Osteocyte (in vitro differentiated cells): ENCODE data around the gene LRP1B. TPM values are rescaled to one million over a fixed set of nuclear protein-coding genes. Genes with fewer than 3 reads are reported as not detected.

Experiments
- DNase-seq: peaks from one replicate; pipeline ENCODE4 v3.0.0; 2021; ENCODE audit warnings: mixed read lengths; ENCODE audit not compliant: unreplicated experiment; ENCODE audit errors: extremely low spot score
- H3K27ac Mint-ChIP-seq: one replicate; pipeline ENCODE4 v1.8.0; 2021; ENCODE audit warnings: mild to moderate bottlenecking, mixed read lengths; ENCODE audit not compliant: unreplicated experiment
- H3K27me3 Mint-ChIP-seq: one replicate; pipeline ENCODE4 v1.8.0; 2021; ENCODE audit warnings: mixed read lengths; ENCODE audit not compliant: unreplicated experiment
- H3K36me3 Mint-ChIP-seq: one replicate; pipeline ENCODE4 v1.8.0; 2021; ENCODE audit warnings: mixed read lengths; ENCODE audit not compliant: unreplicated experiment
- H3K4me1 Mint-ChIP-seq: one replicate; pipeline ENCODE4 v1.8.0; 2021; ENCODE audit warnings: mixed read lengths; ENCODE audit not compliant: unreplicated experiment
- H3K4me3 Mint-ChIP-seq: one replicate; pipeline ENCODE4 v1.8.0; 2021; ENCODE audit warnings: mild to moderate bottlenecking, moderate library complexity, mixed read lengths; ENCODE audit not compliant: unreplicated experiment
- H3K9me3 Mint-ChIP-seq: one replicate; pipeline ENCODE4 v1.8.0; 2021; ENCODE audit warnings: mixed read lengths; ENCODE audit not compliant: unreplicated experiment
- CTCF ChIP-seq: fragments of 200-600 bp; sonication (generic); IDR thresholded peaks from 2 replicates; pipeline ENCODE4 v1.5.0; 2021; ENCODE audit warnings: antibody characterized with exemption, mild to moderate bottlenecking, moderate library complexity
- total RNA-seq: library from RNA; stranded (reverse); gene quantifications from 2 replicates; pipeline ENCODE4 v1.2.1, GENCODE V29; 2021

Gene LRP1B
- total RNA-seq, 1 donor from 2014 or later = 3.6 TPM

- DNase-seq = no peak
- no peak overlapping the region for H3K27ac Mint-ChIP-seq
- TF ChIP-seq CTCF = no peak
- H3K9me3 Mint-ChIP-seq = no peaks in the 10 kb centered on the region
- peaks cover 1% of the 10 kb centered on the region for H3K36me3 Mint-ChIP-seq
- no peak overlapping the region for H3K4me3 Mint-ChIP-seq
- H3K4me1 Mint-ChIP-seq = peaks cover 4% of the 10 kb centered on the region
- no peaks in the 10 kb centered on the region for H3K27me3 Mint-ChIP-seq
Observed at GRCh38 chr2:140775411-140775810, 1355.4 kb downstream of the LRP1B start.

DNA sequence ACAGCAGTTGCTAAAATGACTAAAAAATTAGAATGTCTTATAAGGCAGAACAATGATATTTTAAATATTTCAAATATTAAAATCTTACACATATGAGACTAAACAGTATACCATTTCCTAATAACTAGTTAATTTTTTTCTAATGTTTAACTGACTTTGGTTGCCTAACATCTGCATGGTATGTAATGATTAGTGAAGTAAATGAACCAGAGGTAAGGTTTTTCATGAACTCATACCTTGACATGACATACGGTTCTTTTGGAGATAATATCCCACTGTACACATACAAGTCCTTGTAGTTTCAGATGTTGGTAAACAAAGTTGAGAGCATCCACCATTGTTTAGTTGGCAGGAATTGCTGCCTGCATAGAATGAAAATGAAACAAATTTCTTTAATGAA is 1360.2 kb downstream of the LRP1B start:
- Mint-ChIP-seq H3K4me1 (no peaks in the 10 kb centered on the region), H3K27ac (no peak overlapping the region)

DNA sequence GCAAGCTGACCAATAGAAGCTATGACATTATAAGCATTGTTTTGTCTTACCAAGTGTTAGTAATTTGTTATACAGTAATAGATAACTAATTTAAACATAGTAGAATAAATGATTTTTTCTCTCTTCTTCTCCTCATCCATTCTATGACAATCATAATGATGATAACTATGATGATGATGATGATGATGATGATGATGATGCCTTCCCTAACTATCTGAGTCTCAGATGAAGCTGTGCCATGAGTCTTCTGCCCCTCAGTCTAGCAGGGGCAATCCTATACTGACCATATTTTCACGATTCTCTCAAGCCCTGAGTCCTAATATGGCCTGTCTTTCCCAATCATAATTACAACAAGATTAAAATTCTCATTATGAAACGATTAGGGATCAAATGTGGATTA is 1369.0 kb downstream of the LRP1B start:
- no peaks in the 10 kb centered on the region for H3K4me1 Mint-ChIP-seq
- TF ChIP-seq CTCF = no peak
- no peaks in the 10 kb centered on the region for H3K27me3 Mint-ChIP-seq
- H3K27ac Mint-ChIP-seq = no peak overlapping the region
- H3K36me3 Mint-ChIP-seq = no peaks in the 10 kb centered on the region
- no peak for DNase-seq
- no peak overlapping the region for H3K4me3 Mint-ChIP-seq
- no peaks in the 10 kb centered on the region for H3K9me3 Mint-ChIP-seq

More for the DNA sequence above, 1360.2 kb downstream of the LRP1B start:
- no peak for TF ChIP-seq CTCF
- no peaks in the 10 kb centered on the region for H3K27me3 Mint-ChIP-seq
- no peak for DNase-seq
- no peaks in the 10 kb centered on the region for H3K9me3 Mint-ChIP-seq
- no peak overlapping the region for H3K4me3 Mint-ChIP-seq
- no peaks in the 10 kb centered on the region for H3K36me3 Mint-ChIP-seq

DNA sequence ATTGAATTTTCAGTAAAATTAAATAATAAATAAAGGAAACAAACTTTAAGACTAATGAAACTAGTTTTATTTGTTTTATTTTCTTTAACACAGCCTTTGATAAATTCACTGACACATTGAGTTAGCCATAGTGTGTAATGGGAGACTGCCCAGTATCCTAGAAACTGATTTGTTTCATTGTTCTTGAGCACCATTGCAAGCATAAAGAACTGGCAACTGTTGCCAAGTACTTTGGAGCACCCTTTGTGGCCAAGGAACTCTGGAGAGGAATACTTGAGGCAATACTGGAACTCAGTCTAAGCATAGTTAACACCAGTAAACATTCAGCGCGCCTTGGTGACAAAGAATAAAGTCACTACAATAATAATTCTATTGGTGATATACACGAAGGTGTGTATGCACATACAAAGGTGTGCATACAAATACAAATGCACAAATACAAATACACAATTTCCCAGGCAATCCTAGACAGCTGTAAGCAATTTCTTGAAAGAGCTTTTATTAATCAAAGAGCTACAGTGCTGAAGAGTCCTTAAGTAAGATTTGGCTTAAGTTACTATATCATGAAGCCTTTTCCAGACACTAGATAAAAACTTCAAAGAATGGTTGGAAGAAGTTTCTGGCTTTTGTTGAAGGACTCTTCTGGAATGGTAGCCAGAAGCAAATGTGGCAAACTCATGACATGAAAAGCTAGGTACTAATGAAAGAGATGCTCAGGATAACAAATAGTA is 1371.2 kb downstream of the LRP1B start:
- Mint-ChIP-seq H3K27me3 (peaks cover 3% of the 10 kb centered on the region), H3K9me3 (no peaks in the 10 kb centered on the region), H3K27ac (no peak overlapping the region), H3K4me3 (no peak overlapping the region), H3K36me3 (no peaks in the 10 kb centered on the region), H3K4me1 (no peaks in the 10 kb centered on the region)
- no peak for DNase-seq
- no peak for TF ChIP-seq CTCF

DNA sequence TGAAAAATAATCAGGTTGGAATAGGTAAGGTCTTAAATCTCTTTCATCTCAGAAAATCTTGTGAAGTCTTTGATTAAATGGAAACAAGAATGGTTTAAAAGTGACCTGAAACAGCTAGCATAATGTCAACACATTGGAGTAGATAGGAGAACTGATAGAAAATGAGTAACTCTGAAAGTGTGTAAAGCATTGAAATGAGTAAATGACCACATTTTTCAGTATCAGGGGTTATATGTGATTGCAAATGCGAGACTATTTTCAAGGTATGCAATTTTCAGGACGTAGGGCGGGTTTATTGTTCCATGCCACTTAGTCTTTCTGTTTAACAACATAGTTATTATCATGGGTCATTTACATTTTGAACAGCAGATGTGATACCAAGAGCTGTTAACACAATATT is 1383.2 kb downstream of the LRP1B start:
- no peak overlapping the region for H3K27ac Mint-ChIP-seq
- no peak overlapping the region for H3K4me3 Mint-ChIP-seq
- DNase-seq = no peak
- no peaks in the 10 kb centered on the region for H3K9me3 Mint-ChIP-seq
- TF ChIP-seq CTCF = no peak
- H3K36me3 Mint-ChIP-seq = no peaks in the 10 kb centered on the region
- H3K4me1 Mint-ChIP-seq = no peaks in the 10 kb centered on the region
- no peaks in the 10 kb centered on the region for H3K27me3 Mint-ChIP-seq
